Thyroid gland (tissue), 4 donors: Measurements from ENCODE around the gene HSD17B14. TPM values are rescaled to one million over a fixed set of nuclear protein-coding genes. Genes with fewer than 3 reads are reported as not detected.
"Not testable (repeated sequence)": the region's sequence is repeated elsewhere in the genome, so short reads cannot be mapped to it uniquely, and the experiment has no call there.

Experiments
- DNase-seq, 2 donors: peaks; one replicate each; pipeline ENCODE4 v3.0.0-alpha.2; 2019
- H3K27ac ChIP-seq, 3 donors: fragments of 200-600 bp; sonication (generic); 1 replicate in 2 of 3; 2 replicates in 1 of 3; pipeline ENCODE4 v1.5.1; 2016 to 2019; ENCODE audit warnings: mild to moderate bottlenecking in 1 of 3, moderate library complexity in 1 of 3
- H3K27me3 ChIP-seq: fragments of 200-600 bp; sonication (generic); one replicate; pipeline ENCODE4 v1.5.1; 2019
- H3K36me3 ChIP-seq, 2 donors: fragments of 200-600 bp; sonication (generic); one replicate each; pipeline ENCODE4 v1.5.1; 2016 to 2019
- H3K4me1 ChIP-seq, 2 donors: fragments of 200-600 bp; sonication (generic); one replicate each; pipeline ENCODE4 v1.5.1; 2017 to 2019
- H3K4me3 ChIP-seq, 3 donors: fragments of 200-600 bp; sonication (generic); replicated peaks in 1 of 3; 1 replicate in 2 of 3; 2 replicates in 1 of 3; pipeline ENCODE4 v1.5.1; 2016; ENCODE audit warnings: mild to moderate bottlenecking in 1 of 3
- H3K9me3 ChIP-seq: fragments of 200-600 bp; sonication (generic); one replicate; pipeline ENCODE4 v1.5.1; 2017
- POLR2A ChIP-seq, 2 donors: fragments of 450-650 bp; IDR thresholded peaks; one replicate each; pipeline ENCODE4 v1.6.1; 2017; ENCODE audit warnings: antibody characterized with exemption in 2 of 2, mild to moderate bottlenecking in 2 of 2, moderate library complexity in 1 of 2
- WGBS, 2 donors: methylation state at CpG; one replicate each; pipeline ENCODE4 v1.1.5; 2017; 5-methylcytosine and 5-hydroxymethylcytosine counted together
- intact Hi-C: fragments of 100-400 bp; cut with DNase I; formaldehyde crosslinking; loops from one replicate; pipeline ENCODE4 v1.15.1; 2023
- total RNA-seq, 4 donors: library from RNA; depleted of rRNA; stranded (reverse); fragments of >200 nt; gene quantifications; one replicate each; pipeline ENCODE4 v1.2.3, GENCODE V29; 2016
- TF ChIP-seq, protein P1 (sequence below), 6 experiments: fragments of 200-600 bp in 3 of 6; fragments of 450-650 bp in 3 of 6; sonication (generic) in 3 of 6; IDR thresholded peaks; one replicate each; pipeline ENCODE4 v1.5.1; 2016 to 2019; ENCODE audit warnings: antibody characterized with exemption in 6 of 6, mild to moderate bottlenecking in 2 of 6, inconsistent platforms in 1 of 6, moderate library complexity in 1 of 6

HSD17B14 gene
- 10 to 100 TPM; 11.9 to 46.8 (median 22.2) TPM for total RNA-seq

DNA sequence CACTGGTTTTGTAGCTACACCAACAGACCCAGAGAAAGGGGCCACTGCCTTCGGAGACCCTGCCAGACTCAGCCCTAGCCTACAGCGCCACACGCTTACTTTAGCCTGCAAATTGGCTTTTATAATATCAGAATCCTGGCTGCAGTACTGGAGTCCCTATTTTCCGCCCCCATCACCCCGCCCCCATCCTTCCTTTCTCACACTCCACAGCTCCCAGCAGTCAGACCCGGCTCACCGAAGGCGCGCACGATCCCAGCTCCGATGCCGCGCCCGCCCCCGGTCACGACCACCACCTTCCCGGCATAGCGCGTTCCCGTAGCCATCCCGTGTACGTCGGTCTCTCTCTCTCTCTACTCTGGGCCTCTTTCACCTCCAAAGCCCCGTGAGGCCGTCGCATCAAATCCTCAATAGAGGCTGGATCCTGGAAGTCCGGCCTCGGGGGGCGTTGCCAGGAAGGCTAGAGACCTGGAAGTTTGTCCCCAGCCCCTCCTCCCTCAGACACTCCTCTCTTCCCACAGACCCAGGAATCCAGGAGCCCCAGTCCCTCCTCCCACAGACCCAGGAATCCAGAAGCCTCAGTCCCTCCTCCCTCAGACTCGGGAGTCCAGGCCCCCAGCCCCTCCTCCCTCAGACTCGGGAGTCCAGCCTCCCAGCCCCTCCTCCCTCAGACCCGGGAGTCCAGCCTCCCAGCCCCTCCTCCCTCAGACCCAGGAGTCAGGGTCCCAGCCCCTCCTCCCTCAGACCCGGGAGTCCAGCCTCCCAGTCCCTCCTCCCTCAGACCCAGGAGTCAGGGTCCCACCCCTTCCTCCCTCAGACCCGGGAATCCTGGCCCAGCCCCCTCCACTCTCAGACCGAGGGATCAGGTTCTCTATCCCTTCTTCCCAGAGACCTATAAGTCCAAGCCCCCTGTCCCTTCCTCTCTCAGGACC lies at the start of gene HSD17B14:
TSS of gene HSD17B14 (minus strand) at position 403 of the 929 bp plus-strand sequence. CDS start at position 323, 80 bp downstream.
- peaks cover 15 to 18% of the 10 kb centered on the region in 2 donors for H3K4me1 ChIP-seq
- peak; percentile 46 to 58 for DNase-seq
- intact Hi-C loops = loop anchor here (2.0 to 10.0 kb wide), 2 partner anchors 42 to 192 kb away; partner anchors contain the start of gene CA11

DNA sequence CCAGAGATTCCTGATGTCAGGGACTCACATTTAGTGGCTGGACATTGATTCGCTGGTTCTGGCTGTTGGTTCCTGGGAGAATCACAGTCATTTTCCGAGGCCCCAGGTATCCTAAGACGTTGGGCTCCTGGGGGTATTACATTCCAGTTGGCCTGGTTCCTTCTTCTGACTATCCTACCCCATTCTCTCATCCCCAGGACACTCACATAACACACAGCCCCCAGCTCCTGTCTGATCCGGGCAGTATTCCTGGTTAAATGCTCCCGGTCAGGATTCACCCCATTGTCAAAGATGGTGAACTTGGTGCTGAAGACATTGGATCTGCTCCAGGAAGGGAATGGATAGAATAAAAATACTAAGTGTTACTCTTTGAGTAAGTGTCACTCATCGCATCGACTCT lies 47.4 kb upstream of the HSD17B14 start:
- Histone ChIP-seq H3K27me3 (no peaks in the 10 kb centered on the region), H3K9me3 (no peaks in the 10 kb centered on the region), H3K4me1 (no peaks in the 10 kb centered on the region), H3K4me3 (no peak overlapping the region), H3K27ac (no peak overlapping the region), H3K36me3 (no peaks in the 10 kb centered on the region)
- TF ChIP-seq, protein P1, sequence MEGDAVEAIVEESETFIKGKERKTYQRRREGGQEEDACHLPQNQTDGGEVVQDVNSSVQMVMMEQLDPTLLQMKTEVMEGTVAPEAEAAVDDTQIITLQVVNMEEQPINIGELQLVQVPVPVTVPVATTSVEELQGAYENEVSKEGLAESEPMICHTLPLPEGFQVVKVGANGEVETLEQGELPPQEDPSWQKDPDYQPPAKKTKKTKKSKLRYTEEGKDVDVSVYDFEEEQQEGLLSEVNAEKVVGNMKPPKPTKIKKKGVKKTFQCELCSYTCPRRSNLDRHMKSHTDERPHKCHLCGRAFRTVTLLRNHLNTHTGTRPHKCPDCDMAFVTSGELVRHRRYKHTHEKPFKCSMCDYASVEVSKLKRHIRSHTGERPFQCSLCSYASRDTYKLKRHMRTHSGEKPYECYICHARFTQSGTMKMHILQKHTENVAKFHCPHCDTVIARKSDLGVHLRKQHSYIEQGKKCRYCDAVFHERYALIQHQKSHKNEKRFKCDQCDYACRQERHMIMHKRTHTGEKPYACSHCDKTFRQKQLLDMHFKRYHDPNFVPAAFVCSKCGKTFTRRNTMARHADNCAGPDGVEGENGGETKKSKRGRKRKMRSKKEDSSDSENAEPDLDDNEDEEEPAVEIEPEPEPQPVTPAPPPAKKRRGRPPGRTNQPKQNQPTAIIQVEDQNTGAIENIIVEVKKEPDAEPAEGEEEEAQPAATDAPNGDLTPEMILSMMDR (IDR thresholded peaks at IDR 0.05) = no peak
- TF ChIP-seq POLR2A (IDR thresholded peaks at IDR 0.05) = no peak
- WGBS, 2 donors = 94% methylated on average over 7 of the region's 7 CpGs
- no peak for DNase-seq
- intact Hi-C loops = no loop called here

More for the DNA sequence above, at the start of gene HSD17B14:
- H3K27ac ChIP-seq = peak within 1 kb of the TSS; percentile 69 to 92 (median 87)
- no peaks in the 10 kb centered on the region for H3K36me3 ChIP-seq
- TF ChIP-seq, protein P1 (IDR thresholded peaks at IDR 0.05) = peak in 2 of 6 experiments; percentile 2 to 30
- TF ChIP-seq POLR2A (IDR thresholded peaks at IDR 0.05) = no peak
- peak within 1 kb of the TSS in 2 of 3 donors; percentile 16 to 27 for H3K4me3 ChIP-seq
- no peaks in the 10 kb centered on the region for H3K9me3 ChIP-seq
- no peaks in the 10 kb centered on the region for H3K27me3 ChIP-seq
- WGBS, 2 donors = 12 to 17% methylated on average over 26 to 34 of the region's 35 CpGs

DNA sequence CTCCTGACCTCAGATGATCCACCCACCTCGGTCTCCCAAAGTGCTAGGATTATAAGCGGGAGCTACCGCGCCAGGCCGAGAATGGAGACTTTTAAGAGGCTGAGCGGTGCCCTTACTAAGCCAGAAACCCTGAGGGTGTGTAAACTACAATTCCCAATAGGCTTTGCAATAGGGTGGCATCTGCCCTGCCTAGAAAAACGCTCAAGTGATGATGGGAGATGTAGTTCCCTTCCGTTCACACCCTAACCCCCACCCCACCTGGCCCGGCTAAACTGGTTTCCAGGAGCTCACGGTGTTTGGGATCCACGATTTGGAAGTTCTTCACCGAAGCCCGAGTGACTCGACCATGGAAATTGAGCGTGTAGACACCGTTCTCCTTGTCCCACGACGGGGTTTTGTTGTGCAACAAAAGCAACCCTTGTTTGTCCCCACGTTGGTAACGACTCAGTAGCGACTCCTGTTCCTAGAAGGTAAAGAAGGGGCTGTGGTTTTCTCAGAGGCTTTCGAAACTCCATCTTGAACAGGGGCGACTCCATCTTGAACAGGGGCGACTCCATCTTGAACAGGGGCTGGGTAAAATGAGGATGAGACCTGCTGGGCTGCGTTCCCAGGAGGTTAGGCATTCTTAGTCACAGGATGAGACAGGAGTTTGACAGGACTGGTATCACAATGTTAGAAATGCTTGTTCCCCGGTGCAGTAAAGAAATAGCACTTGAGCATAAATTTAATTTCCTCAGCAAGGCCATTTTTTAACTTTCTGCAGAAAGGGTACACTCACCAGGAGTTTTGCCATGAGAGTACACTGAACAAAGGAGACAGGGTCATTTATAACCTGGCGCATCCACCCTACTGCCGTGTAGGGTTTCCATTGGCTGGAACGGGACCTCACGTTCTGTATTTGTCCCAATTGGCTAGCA lies 45.7 kb upstream of the HSD17B14 start:
- intact Hi-C loops = no loop called here
- 72 to 86% methylated on average over 30 of the region's 30 CpGs for WGBS, 2 donors
- no peaks in the 10 kb centered on the region for H3K36me3 ChIP-seq
- peaks cover 0 to 4% of the 10 kb centered on the region in 2 donors for H3K4me1 ChIP-seq
- no peak for DNase-seq
- H3K9me3 ChIP-seq = no peaks in the 10 kb centered on the region
- TF ChIP-seq, protein P1 (IDR thresholded peaks at IDR 0.05) = no peak
- TF ChIP-seq POLR2A (IDR thresholded peaks at IDR 0.05) = no peak
- no peaks in the 10 kb centered on the region for H3K27me3 ChIP-seq
- no peak overlapping the region for H3K27ac ChIP-seq
- no peak overlapping the region for H3K4me3 ChIP-seq

DNA sequence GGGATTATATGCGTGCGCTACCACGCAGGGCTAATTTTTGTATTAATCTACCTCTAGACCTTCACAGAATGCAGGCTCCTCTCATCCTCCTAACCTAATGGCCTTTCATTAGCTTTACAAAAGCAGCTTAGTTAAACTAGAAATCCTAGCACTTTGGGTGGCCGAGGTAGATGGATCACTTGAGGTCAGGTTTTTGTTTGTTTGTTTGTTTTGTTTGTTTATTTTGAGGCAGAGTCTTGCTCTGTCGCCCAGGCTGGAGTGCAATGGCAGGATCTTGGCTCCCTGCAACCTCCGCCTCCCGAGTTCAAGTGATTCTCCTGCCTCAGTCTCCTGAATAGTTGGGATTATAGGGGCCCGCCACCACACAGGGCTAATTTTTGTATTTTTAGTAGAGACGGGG lies 43.4 kb upstream of the HSD17B14 start:
- 76 to 79% methylated on average over 9 of the region's 9 CpGs for WGBS, 2 donors
- DNase-seq, intact Hi-C loops, H3K27me3 ChIP-seq, H3K9me3 ChIP-seq, H3K4me3 ChIP-seq, H3K27ac ChIP-seq: not testable (repeated sequence)
- peaks cover 14 to 25% of the 10 kb centered on the region in 2 donors for H3K4me1 ChIP-seq
- H3K36me3 ChIP-seq = peaks cover 9 to 14% of the 10 kb centered on the region in 2 donors

DNA sequence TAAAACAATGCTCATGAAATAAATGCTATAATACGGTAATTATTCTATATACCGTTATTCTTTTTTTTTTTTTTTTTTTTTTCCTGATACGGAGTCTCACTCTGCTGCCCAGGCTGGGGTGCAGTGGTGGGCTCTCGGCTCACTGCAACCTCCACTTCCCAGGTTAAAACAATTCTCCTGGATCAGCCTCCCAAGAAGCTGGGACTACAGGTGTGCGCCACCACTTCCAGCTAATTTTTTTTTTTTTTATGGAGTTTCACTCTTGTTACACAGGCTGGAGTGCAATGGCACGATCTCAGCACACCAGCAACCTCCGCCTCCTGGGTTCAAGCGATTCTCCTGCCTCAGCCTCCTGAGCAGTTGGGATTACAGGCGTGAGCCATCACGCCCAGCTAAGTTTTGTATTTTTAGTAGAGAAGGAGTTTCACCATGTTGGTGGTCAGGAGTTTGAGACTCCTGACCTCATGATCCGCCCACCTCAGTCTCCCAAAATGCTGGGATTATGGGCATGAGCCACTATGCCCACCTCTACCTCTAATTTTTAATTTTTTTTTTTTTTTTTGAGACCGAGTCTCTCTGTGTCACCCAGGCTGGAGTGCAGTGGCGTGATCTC lies 42.8 kb upstream of the HSD17B14 start:
- TF ChIP-seq, protein P1 (IDR thresholded peaks at IDR 0.05) = no peak
- TF ChIP-seq POLR2A (IDR thresholded peaks at IDR 0.05) = no peak
- intact Hi-C loops = no loop called here
- DNase-seq = no peak
- Histone ChIP-seq H3K27ac (peak overlapping the region in 1 of 3 donors; percentile 1), H3K27me3 (no peaks in the 10 kb centered on the region), H3K4me3 (no peak overlapping the region), H3K36me3 (peaks cover 12 to 20% of the 10 kb centered on the region in 2 donors), H3K9me3 (no peaks in the 10 kb centered on the region), H3K4me1 (peaks cover 20 to 30% of the 10 kb centered on the region in 2 donors)
- WGBS, 2 donors = 90 to 93% methylated on average over 13 of the region's 13 CpGs
